Activated naive CD4-positive, alpha-beta T cell treated with anti-CD3 and anti-CD28 coated beads for 36 hours (primary cell): ENCODE results near the gene DEDD2. TPM values are rescaled to one million over a fixed set of nuclear protein-coding genes. Genes with fewer than 3 reads are reported as not detected.
"Not testable (repeated sequence)": the region's sequence is repeated elsewhere in the genome, so short reads cannot be mapped to it uniquely, and the experiment has no call there.

ENCODE experiments used
- CTCF ChIA-PET: fragments of 350-600 bp; sonication (Branson Sonifier 250); formaldehyde crosslinking; loops from one replicate; lab custom pipeline; 2021; ENCODE audit warnings: antibody characterized with exemption; lab: Charles Lee
- DNase-seq: peaks from one replicate; pipeline ENCODE4 v3.0.0-alpha.2; 2020
- H3K27ac Mint-ChIP-seq: one replicate; pipeline ENCODE4 v1.8.0; 2021; ENCODE audit warnings: mild to moderate bottlenecking, mixed read lengths
- H3K27me3 Mint-ChIP-seq: one replicate; pipeline ENCODE4 v1.8.0; 2021; ENCODE audit warnings: low read depth, mixed read lengths
- H3K36me3 Mint-ChIP-seq: one replicate; pipeline ENCODE4 v1.8.0; 2021; ENCODE audit warnings: low read depth, mixed read lengths
- H3K4me1 Mint-ChIP-seq: one replicate; pipeline ENCODE4 v1.8.0; 2021; ENCODE audit warnings: low read depth, mixed read lengths
- H3K4me3 Mint-ChIP-seq: one replicate; pipeline ENCODE4 v1.8.0; 2021; ENCODE audit warnings: mild to moderate bottlenecking, moderate library complexity, mixed read lengths
- H3K9me3 Mint-ChIP-seq: one replicate; pipeline ENCODE4 v1.8.0; 2021; ENCODE audit warnings: mixed read lengths
- intact Hi-C: fragments of 100-400 bp; cut with micrococcal nuclease; formaldehyde crosslinking; loops from one replicate; pipeline ENCODE4 v1.15.1; 2023
- total RNA-seq, 2 experiments: library from RNA; stranded (reverse); gene quantifications; one replicate each; pipeline ENCODE4 v1.2.3, GENCODE V29; 2021

DEDD2 gene, protein sequence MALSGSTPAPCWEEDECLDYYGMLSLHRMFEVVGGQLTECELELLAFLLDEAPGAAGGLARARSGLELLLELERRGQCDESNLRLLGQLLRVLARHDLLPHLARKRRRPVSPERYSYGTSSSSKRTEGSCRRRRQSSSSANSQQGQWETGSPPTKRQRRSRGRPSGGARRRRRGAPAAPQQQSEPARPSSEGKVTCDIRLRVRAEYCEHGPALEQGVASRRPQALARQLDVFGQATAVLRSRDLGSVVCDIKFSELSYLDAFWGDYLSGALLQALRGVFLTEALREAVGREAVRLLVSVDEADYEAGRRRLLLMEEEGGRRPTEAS
- total RNA-seq, result 10 to 100 TPM; 24.8 to 26.0 TPM

DNA sequence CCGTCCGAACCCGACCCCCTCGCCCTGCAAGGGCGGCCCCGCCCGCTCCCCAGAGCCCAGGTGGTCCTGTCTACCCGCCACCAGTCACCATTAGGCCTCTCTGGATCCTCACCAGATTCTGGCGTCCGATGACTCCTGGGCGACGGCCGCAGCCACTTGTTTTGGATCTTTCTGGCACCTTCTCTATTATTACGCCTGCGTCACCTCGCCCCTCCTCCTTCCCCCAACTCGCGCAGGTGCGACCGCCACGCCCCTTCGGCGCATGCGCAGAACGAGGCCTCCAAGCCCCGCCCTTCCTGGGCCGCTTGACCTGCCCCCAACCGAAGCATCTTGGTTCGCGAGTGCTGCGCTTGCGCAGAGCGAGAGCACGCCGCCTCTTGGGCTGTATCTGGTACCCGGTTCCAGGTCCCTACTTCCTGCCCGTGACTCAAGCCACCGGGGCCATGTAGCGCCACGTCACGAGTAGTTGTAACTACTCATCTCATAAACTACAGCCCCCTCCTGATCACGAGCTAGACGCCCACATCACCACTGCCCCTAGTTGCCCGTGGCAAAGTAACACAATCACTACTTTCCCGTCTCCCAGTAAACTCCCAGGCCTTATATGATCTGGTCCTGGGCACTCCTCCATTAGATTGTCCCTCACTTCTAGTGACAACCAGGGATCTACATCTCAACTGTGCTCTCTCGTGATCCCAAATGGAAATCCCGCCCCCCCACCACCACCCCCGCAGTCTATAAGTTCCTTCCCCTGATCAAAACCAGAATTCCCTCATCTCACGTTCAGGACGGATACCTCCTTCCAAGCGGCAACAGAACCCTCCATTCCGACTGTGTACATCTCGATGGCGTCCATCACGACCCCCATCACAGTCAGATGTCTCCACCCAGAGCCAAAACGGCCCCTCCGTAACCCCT, at the start of gene DEDD2:
DEDD2 (minus strand) TSS at position 158 of the 918 bp plus-strand sequence. CDS start 670 bp downstream, outside the sequence.
- no peaks in the 10 kb centered on the region for H3K27me3 Mint-ChIP-seq
- peak within 1 kb of the TSS; percentile 96 for H3K4me3 Mint-ChIP-seq
- CTCF ChIA-PET, result interaction anchor here (1.2 to 1.7 kb wide), 3 partner anchors 10 to 62 kb away, joined by 3 to 4 read pairs (median 4); no protein-coding TSS in a partner anchor
- H3K27ac Mint-ChIP-seq, result peak within 1 kb of the TSS; percentile 94
- intact Hi-C loops, result loop anchor here (1.0 to 10.0 kb wide), 9 partner anchors 18 to 333 kb away; partner anchors contain the start of genes ARHGEF1, ERF, PAFAH1B3 and PRR19
- H3K4me1 Mint-ChIP-seq, result peaks cover 73% of the 10 kb centered on the region
- H3K9me3 Mint-ChIP-seq, result no peaks in the 10 kb centered on the region
- peaks cover 31% of the 10 kb centered on the region for H3K36me3 Mint-ChIP-seq
- peak; percentile 100 for DNase-seq

DNA sequence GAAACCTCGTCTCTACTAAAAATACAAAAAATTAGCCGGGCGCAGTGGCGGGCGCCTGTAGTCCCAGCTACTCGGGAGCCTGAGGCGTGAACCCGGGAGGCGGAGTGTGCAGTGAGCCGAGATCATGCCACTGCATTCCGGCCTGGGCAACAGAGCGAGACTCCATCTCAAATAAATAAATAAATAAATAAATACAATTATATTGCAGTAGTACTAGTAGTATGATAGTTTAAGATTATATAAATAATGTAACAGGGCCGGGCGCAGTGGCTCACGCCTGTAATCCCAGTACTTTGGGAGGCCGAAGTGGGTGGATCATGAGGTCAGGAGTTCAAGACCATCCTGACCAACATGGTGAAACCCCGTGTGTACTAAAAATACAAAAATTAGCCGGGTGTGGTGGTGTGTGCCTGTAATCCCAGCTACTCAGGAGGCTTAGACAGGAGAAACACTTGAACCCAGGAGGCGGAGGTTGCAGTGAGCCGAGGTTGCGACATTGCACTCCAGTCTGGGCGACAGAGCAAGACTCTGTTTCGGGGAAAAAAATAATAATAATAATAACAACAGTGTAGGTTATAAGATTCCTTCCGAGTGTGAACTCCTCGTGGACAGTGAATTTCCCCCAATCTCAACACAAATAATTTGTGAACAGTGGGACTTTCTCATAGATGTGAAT, 49.6 kb upstream of the DEDD2 start:
- intact Hi-C loops, H3K4me3 Mint-ChIP-seq, H3K9me3 Mint-ChIP-seq, H3K27me3 Mint-ChIP-seq, DNase-seq, H3K27ac Mint-ChIP-seq, H3K36me3 Mint-ChIP-seq: not testable (repeated sequence)
- H3K4me1 Mint-ChIP-seq, result peaks cover 28% of the 10 kb centered on the region
- CTCF ChIA-PET, result interaction anchor here (0.9 kb wide), 1 partner anchor 12 kb away, joined by 3 read pairs; no protein-coding TSS in a partner anchor

DNA sequence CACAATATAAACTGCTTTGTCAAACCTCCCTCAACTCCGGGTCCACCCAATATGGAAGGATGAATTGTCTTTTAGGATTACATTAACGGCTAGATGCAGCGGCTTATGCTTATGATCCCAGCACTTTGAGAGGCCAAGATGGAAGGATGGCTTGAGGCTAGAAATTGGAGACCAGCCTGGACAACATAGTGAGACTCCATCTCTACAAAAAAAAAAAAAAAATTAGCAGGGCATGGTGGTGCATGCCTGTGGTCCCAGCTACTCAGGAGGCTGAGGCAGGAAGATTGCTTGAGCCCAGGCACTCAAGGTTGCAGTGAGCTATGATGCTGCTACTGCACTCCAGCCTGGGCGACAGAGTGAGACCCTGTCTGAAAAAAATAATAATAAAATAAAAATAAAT, 48.6 kb upstream of the DEDD2 start:
- CTCF ChIA-PET, H3K4me3 Mint-ChIP-seq, H3K36me3 Mint-ChIP-seq, H3K9me3 Mint-ChIP-seq, DNase-seq, intact Hi-C loops, H3K27me3 Mint-ChIP-seq, H3K27ac Mint-ChIP-seq: not testable (repeated sequence)
- H3K4me1 Mint-ChIP-seq, result peaks cover 22% of the 10 kb centered on the region

DNA sequence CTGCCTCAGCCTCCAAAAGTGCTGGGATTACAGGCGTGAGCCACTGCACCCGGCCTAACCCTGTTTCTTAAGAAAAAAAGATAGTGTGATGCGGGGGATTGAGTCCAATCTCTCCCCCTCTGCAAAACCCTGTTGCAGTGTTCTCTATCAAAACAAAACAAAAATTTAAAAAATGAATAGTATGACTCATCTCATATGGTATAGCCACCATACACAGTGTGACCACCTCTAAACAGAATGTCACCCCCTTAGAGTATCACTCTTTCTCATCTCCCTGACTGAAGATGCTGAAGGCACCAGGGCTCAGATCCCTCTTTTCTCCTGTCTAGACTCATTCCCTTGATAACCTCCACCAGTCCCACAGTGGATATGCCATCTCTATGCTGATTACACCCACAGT, 44.3 kb upstream of the DEDD2 start:
- CTCF ChIA-PET, result no interaction called here
- Mint-ChIP-seq H3K4me1 (no peaks in the 10 kb centered on the region), H3K4me3 (no peak overlapping the region), H3K9me3 (no peaks in the 10 kb centered on the region), H3K27ac (no peak overlapping the region), H3K36me3 (no peaks in the 10 kb centered on the region), H3K27me3 (no peaks in the 10 kb centered on the region)
- intact Hi-C loops, result no loop called here
- DNase-seq, result no peak

DNA sequence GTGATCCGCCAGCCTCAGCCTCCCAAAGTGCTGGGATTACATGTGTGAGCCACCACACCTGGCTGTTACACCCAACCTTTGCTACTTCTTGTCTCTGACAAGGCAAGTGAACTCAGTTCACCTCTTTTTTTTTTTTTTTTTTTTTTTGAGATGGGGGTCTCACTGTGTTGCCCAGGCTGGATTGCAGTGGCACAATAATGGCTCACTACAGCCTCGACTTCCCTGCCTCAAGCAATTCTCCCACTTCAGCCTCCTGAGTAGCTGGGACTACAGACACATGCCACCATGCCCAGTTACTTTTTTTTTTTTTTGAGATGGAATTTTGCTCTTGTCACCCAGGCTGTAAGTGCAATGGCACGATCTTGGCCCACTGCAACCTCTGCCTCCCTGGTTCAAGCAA, 40.4 kb upstream of the DEDD2 start:
- DNase-seq, H3K27ac Mint-ChIP-seq, H3K27me3 Mint-ChIP-seq, intact Hi-C loops, H3K4me3 Mint-ChIP-seq, H3K4me1 Mint-ChIP-seq, H3K36me3 Mint-ChIP-seq, H3K9me3 Mint-ChIP-seq: not testable (repeated sequence)
- CTCF ChIA-PET, result interaction anchor here (0.9 kb wide), 1 partner anchor 22 kb away, joined by 8 read pairs; no protein-coding TSS in a partner anchor

DNA sequence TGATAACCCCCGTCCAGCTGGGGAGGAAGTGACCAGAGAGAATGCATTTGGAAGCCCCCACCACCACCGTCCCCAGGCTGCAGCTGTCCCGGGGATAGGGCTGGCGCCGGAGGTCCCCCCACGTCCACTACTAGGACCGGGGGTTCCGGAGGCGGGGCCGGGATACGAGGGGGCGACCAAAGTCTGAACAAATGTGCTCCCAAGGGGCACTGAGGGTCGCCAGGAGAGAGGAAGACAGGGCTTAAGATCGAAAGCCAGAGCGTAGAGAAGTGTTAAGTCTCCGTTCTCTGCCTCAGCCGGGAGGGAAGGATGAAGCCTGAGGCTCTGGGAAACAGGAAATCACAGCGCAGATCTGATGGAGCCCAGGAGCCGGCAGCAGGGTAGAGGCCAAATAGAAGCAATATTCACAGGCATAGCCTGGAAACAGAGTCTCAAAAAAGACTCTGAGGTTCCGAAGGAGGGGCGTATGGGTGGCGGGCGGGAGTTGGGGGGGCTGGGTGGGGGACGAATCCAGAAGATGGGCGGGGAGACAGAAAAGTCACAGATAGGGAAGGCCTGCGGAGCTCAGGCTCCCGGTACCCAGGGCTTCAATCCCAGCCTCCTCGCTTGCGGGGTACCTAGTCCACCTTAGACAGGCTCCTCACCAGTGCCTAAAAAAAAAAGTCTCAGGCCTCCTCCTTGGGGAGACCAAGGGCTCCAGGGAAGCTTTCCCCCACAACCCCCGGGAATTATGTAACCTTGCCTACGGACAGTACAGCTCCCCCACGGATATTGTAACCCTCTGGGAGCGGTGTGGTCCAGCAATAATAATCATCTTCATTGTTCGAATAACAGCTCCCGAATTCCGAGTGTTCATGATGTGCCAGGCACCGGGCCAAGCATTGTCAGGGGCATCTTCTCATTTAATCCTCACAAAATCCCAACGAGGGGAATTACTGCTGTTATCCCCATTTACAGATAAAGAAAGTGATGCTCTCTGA, 38.6 kb upstream of the DEDD2 start:
- intact Hi-C loops, result loop anchor here (1.0 kb wide), 4 partner anchors 12 to 124 kb away; partner anchors contain the start of genes DEDD2 and POU2F2
- no peak overlapping the region for H3K27ac Mint-ChIP-seq
- no peaks in the 10 kb centered on the region for H3K27me3 Mint-ChIP-seq
- peaks cover 7% of the 10 kb centered on the region for H3K36me3 Mint-ChIP-seq
- CTCF ChIA-PET, result interaction anchor here (0.6 to 0.8 kb wide), 3 partner anchors 23 to 174 kb away, joined by 3 to 4 read pairs (median 3); no protein-coding TSS in a partner anchor
- H3K4me3 Mint-ChIP-seq, result peak overlapping the region; percentile 73
- no peaks in the 10 kb centered on the region for H3K9me3 Mint-ChIP-seq
- DNase-seq, result no peak
- peaks cover 22% of the 10 kb centered on the region for H3K4me1 Mint-ChIP-seq

DNA sequence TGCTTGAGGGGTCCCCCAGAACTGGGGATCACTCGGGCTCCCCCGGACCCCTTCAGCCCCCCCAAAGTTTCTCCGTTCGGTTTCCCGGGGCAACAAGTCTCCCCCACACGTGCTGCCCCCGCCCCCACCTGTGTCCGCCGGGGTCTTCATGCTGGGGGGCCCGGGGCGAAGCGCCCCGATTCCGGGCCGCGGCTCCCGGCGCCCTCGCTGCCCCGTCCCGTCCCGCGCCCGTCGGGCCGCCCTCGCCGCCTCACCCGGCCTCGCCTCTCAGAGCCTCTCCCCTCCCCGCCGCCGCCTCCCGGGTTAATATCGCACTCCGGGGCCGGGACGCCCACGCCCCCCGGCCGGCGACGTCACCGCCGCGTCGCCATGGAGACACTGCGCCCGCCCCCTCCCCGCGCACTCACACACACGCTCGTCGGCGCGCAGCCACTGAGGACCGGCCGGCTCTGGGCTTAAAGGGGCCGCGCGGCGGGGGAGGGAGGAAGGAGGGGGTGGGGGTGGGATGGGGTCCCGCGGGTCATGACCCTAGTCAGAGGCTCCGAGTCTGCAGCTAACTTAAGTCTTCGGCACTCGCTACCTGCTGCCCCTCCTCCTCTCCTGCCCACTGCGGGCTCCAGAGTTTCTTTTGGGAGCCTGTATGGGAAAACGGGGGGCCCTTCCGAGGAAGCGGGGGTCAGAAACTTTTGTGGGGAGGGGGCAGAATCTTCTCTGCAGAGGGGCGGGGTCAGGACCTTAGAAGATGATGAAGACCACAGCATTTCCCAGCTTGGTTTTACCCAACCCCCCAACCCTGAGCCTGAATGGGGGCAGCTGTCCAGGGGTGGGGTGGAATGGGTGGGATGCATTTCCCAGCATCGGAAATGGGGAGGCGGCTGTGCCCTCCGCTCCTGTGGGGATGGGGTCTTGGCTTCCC, 37.6 kb upstream of the DEDD2 start, which contains the start of gene ERF:
ERF (minus strand) TSS at position 279 of the 916 bp plus-strand sequence; CDS start at position 150, 129 bp downstream.
- H3K27ac Mint-ChIP-seq, result peak within 1 kb of the TSS; percentile 78
- CTCF ChIA-PET, result interaction anchor here (0.8 kb wide), 1 partner anchor 24 kb away, joined by 3 read pairs; no protein-coding TSS in a partner anchor
- intact Hi-C loops, result loop anchor here (1.0 kb wide), 5 partner anchors 11 to 123 kb away; partner anchors contain the start of genes DEDD2 and POU2F2

DNA sequence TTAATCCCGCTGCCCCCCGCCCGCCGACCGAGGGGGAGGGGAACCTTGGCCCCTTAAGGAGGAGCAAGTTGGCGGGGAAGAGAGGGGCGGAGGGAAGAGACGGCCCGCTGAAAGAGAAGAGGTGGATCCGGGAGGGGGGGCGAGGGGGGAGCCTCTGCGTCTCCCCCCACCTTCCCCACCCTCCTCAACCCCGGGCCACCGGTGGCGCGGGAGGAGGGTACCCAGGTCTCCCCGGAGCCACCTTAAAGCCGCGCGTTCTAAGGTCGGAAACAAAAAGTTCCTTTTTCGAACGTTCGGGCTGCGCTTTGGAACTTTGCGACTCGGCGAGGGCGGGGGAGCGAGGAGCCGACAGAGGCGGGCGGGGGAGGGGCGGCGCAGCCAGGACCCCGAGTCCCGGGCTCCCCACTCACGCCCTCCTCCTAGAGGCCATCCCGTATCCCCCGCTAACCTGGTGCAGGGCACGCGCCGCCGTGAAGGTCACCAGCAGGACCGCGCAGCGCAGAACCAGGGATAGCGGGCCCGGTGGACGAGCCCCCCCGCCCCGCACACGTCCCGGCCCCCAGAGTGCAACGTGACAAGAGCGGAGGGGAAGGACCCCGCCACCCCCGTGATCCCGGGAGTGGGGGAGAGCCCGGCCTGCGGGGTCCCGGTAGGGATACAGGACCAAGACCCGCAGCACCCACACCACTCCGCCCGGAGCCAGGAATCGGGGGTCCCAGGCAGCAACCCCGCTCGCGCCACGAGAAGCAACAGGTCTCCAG, 36.8 kb upstream of the DEDD2 start:
- CTCF ChIA-PET, result no interaction called here
- H3K4me1 Mint-ChIP-seq, result peaks cover 32% of the 10 kb centered on the region
- H3K9me3 Mint-ChIP-seq, result no peaks in the 10 kb centered on the region
- peak overlapping the region; percentile 73 for H3K4me3 Mint-ChIP-seq
- peak; percentile 86 for DNase-seq
- H3K27me3 Mint-ChIP-seq, result no peaks in the 10 kb centered on the region
- intact Hi-C loops, result loop anchor here (1.0 kb wide), 1 partner anchor 10 kb away; no protein-coding TSS in a partner anchor
- peaks cover 9% of the 10 kb centered on the region for H3K36me3 Mint-ChIP-seq
- peak overlapping the region; percentile 78 for H3K27ac Mint-ChIP-seq

More for the DNA sequence above, 37.6 kb upstream of the DEDD2 start, which contains the start of gene ERF:
- DNase-seq, result peak; percentile 93
- peaks cover 29% of the 10 kb centered on the region for H3K4me1 Mint-ChIP-seq
- H3K4me3 Mint-ChIP-seq, result peak within 1 kb of the TSS; percentile 73
- H3K27me3 Mint-ChIP-seq, result no peaks in the 10 kb centered on the region
- H3K9me3 Mint-ChIP-seq, result no peaks in the 10 kb centered on the region
- H3K36me3 Mint-ChIP-seq, result peaks cover 7% of the 10 kb centered on the region

DNA sequence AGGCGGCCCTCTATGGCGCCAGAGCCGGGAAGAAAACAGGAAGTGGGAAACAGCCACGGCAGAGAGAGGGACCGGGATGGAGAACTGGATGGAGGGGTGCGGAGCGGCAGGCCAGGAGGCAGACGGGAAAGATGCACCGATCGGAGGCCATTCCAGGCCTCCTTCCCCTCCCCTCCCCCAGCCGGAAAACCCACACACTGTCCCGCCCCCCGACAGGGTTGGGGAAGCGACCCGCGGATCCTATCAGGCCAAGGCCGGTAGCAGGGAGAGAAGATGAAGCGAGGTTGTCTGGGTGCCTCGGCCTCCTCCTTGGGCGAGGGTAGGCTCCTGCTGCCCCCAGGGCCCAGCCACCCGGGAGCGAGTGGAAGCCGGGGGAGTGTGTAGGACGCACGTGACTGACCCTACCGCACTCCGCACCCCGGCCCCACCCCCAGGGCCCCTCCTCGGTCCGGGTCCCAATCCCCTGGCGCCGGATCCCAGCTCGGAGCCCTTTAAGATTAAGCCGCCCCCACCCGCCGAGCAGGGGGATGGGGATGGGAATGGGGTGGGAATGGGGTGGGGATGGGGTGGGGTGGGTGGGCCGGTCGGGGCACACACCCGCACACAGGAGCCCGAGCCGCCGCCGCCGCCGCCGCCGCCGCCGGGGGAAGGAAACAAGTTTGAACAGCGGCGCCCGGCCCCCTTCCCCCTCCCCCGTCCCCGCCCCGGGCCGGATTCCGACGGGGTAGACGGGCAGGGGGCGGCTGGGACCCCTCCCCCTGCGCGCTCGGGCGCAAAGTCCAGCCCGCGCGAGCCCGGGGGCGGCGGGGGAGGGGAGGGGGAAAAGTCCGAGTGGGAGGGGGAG, 36.0 kb upstream of the DEDD2 start:
- H3K27me3 Mint-ChIP-seq, result no peaks in the 10 kb centered on the region
- peaks cover 32% of the 10 kb centered on the region for H3K4me1 Mint-ChIP-seq
- intact Hi-C loops, result loop anchor here (1.0 kb wide), 1 partner anchor 9 kb away; no protein-coding TSS in a partner anchor
- peak overlapping the region; percentile 93 for H3K27ac Mint-ChIP-seq
- CTCF ChIA-PET, result no interaction called here
- no peaks in the 10 kb centered on the region for H3K9me3 Mint-ChIP-seq
- H3K36me3 Mint-ChIP-seq, result peaks cover 11% of the 10 kb centered on the region
- DNase-seq, result peak; percentile 72
- peak overlapping the region; percentile 91 for H3K4me3 Mint-ChIP-seq
